Measurements from ENCODE around the gene MYH15. TPM values are rescaled to one million over a fixed set of nuclear protein-coding genes. Genes with fewer than 3 reads are reported as not detected.

Gene MYH15
- total RNA-seq, 1 donor from 2014 or later = 0.09 TPM

DNA sequence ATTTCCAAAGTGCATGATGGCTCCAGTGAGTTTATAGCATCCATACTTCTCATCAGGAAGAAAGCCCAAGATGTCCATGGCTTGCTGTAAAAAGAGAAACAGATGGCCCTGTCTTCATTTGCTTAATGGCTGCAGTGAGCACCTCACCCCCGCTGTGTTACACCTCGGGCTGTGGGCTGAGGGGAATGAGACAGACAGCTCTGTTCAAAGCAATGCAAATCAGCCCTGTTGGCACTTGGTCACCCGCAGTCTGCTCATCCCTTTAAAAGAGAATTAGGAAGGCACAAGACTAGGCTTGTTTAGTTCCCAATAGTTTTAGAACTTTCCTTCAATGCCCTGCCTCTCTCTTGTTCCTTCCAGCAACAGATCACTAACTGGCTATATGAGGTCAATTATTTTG is 25.2 kb downstream of the MYH15 start:
- no peaks in the 10 kb centered on the region for H3K4me1 Mint-ChIP-seq
- ATAC-seq (ENCODE audit: low read depth) = no peak
- H3K9me3 Mint-ChIP-seq = no peaks in the 10 kb centered on the region
- POLR2A ChIA-PET = no interaction called here
- no peaks in the 10 kb centered on the region for H3K36me3 Mint-ChIP-seq (ENCODE audit: low read depth)
- H3K27me3 Mint-ChIP-seq = no peaks in the 10 kb centered on the region
- TF ChIP-seq, protein P1, sequence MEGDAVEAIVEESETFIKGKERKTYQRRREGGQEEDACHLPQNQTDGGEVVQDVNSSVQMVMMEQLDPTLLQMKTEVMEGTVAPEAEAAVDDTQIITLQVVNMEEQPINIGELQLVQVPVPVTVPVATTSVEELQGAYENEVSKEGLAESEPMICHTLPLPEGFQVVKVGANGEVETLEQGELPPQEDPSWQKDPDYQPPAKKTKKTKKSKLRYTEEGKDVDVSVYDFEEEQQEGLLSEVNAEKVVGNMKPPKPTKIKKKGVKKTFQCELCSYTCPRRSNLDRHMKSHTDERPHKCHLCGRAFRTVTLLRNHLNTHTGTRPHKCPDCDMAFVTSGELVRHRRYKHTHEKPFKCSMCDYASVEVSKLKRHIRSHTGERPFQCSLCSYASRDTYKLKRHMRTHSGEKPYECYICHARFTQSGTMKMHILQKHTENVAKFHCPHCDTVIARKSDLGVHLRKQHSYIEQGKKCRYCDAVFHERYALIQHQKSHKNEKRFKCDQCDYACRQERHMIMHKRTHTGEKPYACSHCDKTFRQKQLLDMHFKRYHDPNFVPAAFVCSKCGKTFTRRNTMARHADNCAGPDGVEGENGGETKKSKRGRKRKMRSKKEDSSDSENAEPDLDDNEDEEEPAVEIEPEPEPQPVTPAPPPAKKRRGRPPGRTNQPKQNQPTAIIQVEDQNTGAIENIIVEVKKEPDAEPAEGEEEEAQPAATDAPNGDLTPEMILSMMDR (IDR thresholded peaks at IDR 0.05) = no peak
- intact Hi-C loops (cut with micrococcal nuclease) = loop anchor here (10.0 kb wide), 1 partner anchor 740 kb away; no protein-coding TSS in a partner anchor
- no peak overlapping the region for H3K4me3 Mint-ChIP-seq
- DNase-seq = no peak
- CTCF ChIA-PET = no interaction called here
- no peak overlapping the region for H3K27ac Mint-ChIP-seq

DNA sequence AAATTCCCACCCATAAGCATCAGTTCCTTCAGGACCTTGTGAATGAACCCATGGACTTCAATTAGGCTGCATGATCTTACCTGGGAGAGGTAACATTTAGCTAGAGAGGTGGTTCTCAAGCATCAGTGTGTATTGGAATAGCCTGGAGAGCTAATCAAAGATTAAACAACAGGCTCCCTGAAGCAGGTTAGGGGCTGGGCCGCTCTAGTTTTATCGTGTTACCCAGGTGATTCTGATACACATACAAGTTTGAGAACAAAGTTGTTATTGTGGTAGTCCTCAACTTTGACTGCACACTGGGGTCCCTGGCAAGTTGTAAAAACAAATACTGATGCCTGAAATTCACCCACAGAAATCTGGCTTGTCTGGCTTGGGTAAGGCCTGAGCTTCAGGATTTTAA is 31.2 kb downstream of the MYH15 start:
- TF ChIP-seq, protein P1 (IDR thresholded peaks at IDR 0.05) = no peak
- DNase-seq (no peak), ATAC-seq (ENCODE audit: low read depth) (no peak)
- H3K9me3 Mint-ChIP-seq = no peaks in the 10 kb centered on the region
- H3K4me1 Mint-ChIP-seq = peaks cover 4% of the 10 kb centered on the region
- H3K27me3 Mint-ChIP-seq = no peaks in the 10 kb centered on the region
- CTCF ChIA-PET = interaction anchor here (0.7 to 2.8 kb wide), 2 partner anchors 10 to 454 kb away, joined by 3 to 9 read pairs; no protein-coding TSS in a partner anchor
- H3K36me3 Mint-ChIP-seq (ENCODE audit: low read depth) = no peaks in the 10 kb centered on the region
- no peak overlapping the region for H3K27ac Mint-ChIP-seq
- POLR2A ChIA-PET = no interaction called here
- intact Hi-C loops (cut with micrococcal nuclease) = loop anchor here (5.0 to 10.0 kb wide), 3 partner anchors 417 to 904 kb away; no protein-coding TSS in a partner anchor
- no peak overlapping the region for H3K4me3 Mint-ChIP-seq

DNA sequence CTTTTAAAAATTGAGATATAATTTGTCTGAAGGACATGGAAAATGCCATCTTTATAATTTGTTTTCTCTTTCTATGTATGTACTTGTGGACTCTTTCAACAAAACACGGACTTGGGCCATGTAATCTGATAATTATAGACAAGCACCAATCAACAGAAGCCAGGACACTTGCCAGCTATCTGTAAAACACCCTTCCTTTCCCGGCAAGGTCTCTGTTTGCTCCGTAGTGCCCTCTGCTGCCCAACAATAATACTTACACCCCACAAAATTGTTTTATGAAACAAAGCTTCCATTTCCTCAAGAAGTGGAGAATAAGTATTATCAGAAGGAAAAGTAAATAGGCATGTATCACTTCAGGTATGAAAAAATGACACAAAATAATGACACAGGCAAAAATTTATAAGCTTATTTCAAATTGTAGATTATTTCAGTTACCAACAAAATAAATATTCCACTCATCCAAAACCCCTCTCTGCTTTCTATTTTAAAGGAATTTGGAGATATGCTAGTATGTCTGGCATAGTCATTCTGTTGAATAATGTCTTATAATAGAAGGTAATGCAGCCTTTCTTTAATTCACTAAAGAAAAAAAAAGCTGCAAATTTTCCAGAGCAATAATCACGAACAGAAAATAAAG is 32.8 kb downstream of the MYH15 start:
- TF ChIP-seq, protein P1 (IDR thresholded peaks at IDR 0.05) = peak; percentile 52
- Mint-ChIP-seq H3K9me3 (no peaks in the 10 kb centered on the region), H3K4me3 (no peak overlapping the region), H3K27me3 (no peaks in the 10 kb centered on the region), H3K36me3 (ENCODE audit: low read depth) (no peaks in the 10 kb centered on the region), H3K27ac (no peak overlapping the region), H3K4me1 (peaks cover 4% of the 10 kb centered on the region)
- intact Hi-C loops (cut with micrococcal nuclease) = loop anchor here (1.0 to 10.0 kb wide), 12 partner anchors 71 to 1241 kb away; partner anchors contain the start of gene IFT57
- peak; percentile 35 for DNase-seq
- ChIA-PET CTCF (interaction anchor here (0.7 to 2.0 kb wide), 36 partner anchors 9 to 1242 kb away, joined by 3 to 27 read pairs (median 4); no protein-coding TSS in a partner anchor), POLR2A (interaction anchor here (0.7 to 1.5 kb wide), 3 partner anchors 74 to 473 kb away, joined by 3 to 6 read pairs (median 4); no protein-coding TSS in a partner anchor)
- peak; percentile 85 for ATAC-seq (ENCODE audit: low read depth)

DNA sequence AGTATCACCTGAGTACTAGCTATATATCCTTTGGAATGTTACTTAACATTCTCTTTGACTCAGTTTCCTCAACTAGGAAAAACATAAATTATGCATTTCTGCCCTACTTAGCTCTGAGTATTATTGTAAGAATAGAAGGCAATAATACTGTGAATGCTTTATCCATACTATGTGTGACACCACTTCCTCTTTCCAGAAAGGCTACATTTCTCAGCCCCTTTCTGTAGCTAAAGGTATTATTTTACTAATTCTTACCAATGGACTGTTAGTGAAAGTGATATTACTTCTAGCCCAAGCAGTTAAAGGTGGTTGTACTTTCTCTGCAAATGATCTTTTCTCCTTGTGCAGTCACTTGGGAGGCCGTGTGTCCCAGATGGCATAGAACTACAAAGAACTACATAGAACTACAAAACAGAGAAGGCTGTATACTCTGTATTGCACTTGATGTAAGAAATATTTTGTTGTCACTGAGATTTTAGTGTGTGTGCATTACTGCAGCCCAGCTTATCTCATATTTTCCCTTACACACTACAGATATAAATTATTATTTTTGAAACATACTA is 35.1 kb downstream of the MYH15 start:
- ATAC-seq (ENCODE audit: low read depth) (no peak), DNase-seq (no peak)
- Mint-ChIP-seq H3K4me3 (no peak overlapping the region), H3K36me3 (ENCODE audit: low read depth) (no peaks in the 10 kb centered on the region), H3K27me3 (no peaks in the 10 kb centered on the region), H3K27ac (no peak overlapping the region), H3K9me3 (no peaks in the 10 kb centered on the region), H3K4me1 (peaks cover 4% of the 10 kb centered on the region)
- ChIA-PET CTCF (interaction anchor here (0.7 to 1.4 kb wide), 6 partner anchors 14 to 814 kb away, joined by 3 to 4 read pairs (median 3); no protein-coding TSS in a partner anchor), POLR2A (no interaction called here)
- intact Hi-C loops (cut with micrococcal nuclease) = loop anchor here (5.0 to 10.0 kb wide), 3 partner anchors 413 to 900 kb away; no protein-coding TSS in a partner anchor
- TF ChIP-seq, protein P1 (IDR thresholded peaks at IDR 0.05) = no peak

DNA sequence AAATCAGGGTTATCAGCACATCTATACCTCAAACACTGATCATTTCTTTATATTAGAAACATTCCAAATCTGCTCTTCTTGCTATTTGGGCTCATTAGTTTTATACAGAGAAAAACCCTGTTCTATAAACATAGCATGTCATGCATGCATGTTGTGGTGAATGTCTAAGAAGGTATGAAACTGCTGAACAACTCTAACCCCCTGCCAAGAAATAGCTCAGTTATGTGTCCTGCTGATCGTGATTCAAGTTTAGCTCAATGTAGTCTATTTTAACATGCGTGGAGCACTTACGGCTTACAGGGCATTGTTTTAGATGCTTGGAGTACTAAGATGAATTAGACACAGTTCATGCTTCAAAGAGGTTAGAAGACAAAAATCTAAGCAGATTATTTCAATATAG is 35.8 kb downstream of the MYH15 start:
- no peaks in the 10 kb centered on the region for H3K36me3 Mint-ChIP-seq (ENCODE audit: low read depth)
- no peak overlapping the region for H3K27ac Mint-ChIP-seq
- H3K27me3 Mint-ChIP-seq = no peaks in the 10 kb centered on the region
- CTCF ChIA-PET = interaction anchor here (1.1 to 1.4 kb wide), 3 partner anchors 537 to 814 kb away, joined by 3 to 4 read pairs (median 3); no protein-coding TSS in a partner anchor
- H3K4me3 Mint-ChIP-seq = no peak overlapping the region
- intact Hi-C loops (cut with micrococcal nuclease) = loop anchor here (10.0 kb wide), 1 partner anchor 900 kb away; no protein-coding TSS in a partner anchor
- DNase-seq (no peak), ATAC-seq (ENCODE audit: low read depth) (no peak)
- peaks cover 4% of the 10 kb centered on the region for H3K4me1 Mint-ChIP-seq
- TF ChIP-seq, protein P1 (IDR thresholded peaks at IDR 0.05) = no peak
- H3K9me3 Mint-ChIP-seq = no peaks in the 10 kb centered on the region
- POLR2A ChIA-PET = no interaction called here
